GM19452 (cell line): ENCODE results near the gene RPS27.
"Not testable (repeated sequence)": the region's sequence is repeated elsewhere in the genome, so short reads cannot be mapped to it uniquely, and the experiment has no call there.

Source experiments
- ATAC-seq: cut with Tn5 transposase; IDR thresholded peaks from one replicate; pipeline ENCODE4 v1.9.1; 2021; ENCODE audit not compliant: unreplicated experiment

RPS27 gene

DNA sequence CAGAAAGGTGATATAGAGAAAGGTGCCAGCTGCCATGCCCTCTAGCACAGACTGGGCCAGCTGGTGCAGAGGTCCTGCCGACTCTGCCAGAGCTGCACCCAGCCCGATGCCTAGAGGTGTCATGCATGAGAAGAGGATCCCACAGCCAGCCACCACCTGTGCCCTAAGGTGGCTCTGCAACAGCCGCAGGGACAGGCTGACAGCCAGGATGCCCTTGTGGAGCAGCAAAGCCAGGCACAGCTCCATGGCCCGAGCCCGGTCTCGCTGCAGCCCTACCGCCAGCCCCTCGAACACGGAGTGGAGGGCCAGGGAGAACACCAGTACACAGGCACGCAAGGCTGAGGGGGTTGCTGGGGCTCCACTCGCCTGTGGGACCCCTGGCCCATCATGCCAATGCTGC, 30.4 kb upstream of the RPS27 start:
- ATAC-seq = no peak

DNA sequence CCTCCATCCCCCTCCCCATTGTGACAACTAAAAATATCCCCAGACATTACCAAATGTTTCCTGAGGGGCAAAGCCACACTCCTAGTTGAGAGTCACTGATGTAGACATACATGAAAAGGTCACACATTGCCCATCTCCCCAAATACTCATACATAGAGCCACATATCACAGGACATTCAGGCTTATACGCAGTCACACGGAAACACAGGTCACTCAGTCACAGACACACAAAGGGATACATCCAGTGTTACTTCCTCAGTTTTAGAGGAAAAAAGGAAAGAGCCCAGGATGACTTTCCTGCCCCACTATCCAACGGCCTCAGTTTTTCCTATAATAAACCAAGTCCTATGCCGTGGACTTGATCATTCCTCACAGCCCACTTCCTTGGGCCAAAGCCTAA, 29.1 kb upstream of the RPS27 start:
- ATAC-seq = no peak

GRCh38 chr1:153962088-153963029, 28.2 kb upstream of the RPS27 start:
- no peak for ATAC-seq

DNA sequence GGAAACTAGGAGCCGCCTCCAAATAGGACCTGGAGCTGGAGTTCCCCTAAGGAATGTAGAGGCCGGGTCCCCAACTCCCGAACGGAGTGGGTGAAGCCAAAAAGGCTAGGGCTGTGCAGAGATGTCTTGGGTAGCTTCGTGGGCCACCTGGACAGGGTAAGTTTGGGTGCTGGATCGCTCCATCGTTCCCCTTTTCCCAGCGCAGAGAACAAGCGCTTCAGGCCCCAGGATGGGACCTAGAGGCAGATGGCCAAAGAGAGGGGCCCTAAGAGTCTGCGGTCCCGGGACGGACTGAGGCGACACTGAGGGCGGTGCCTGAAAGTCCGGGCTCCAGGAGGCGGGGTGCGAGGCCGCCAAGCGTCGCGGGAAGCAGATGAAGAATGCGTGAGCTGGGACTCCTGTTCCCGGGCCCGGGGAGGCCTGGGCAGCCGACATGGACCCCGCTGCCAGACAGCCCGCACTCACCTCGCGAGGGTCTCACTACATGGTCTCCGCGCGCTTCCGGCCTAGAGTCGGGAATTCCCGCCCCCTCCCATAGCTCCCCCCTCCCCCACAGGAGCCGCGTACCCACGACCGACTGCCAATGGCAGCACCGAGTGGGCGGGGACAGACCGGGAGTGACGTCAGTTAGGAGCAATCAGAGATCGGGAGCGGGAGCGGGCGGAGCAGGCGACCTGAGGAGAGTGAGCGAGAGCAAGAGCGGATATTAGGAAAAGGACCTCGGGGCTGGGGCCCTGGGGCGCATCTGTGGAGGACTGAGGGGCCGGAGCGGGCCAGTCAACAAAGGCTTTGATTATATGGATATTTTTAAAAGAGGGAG, 27.3 kb upstream of the RPS27 start, which contains the start of gene SLC39A1:
Gene SLC39A1 (minus strand): TSS at position 508 of the 820 bp plus-strand sequence. CDS start 822 bp downstream, outside the sequence.
- peak; percentile 45 for ATAC-seq

- ATAC-seq = no peak
These were observed 26.7 kb upstream of the RPS27 start for GRCh38 chr1:153963850-153964331.

GRCh38 chr1:153967107-153967999, 23.2 kb upstream of the RPS27 start, which contains the start of gene CREB3L4:
Gene CREB3L4 (plus strand): TSS chr1:153967902. CDS start chr1:153968526, 624 bp downstream.
- peak; percentile 68 for ATAC-seq

- no peak for ATAC-seq
These were observed 22.6 kb upstream of the RPS27 start for GRCh38 chr1:153968000-153968363.

- ATAC-seq = no peak
These were observed 22.2 kb upstream of the RPS27 start for GRCh38 chr1:153968408-153968807.

DNA sequence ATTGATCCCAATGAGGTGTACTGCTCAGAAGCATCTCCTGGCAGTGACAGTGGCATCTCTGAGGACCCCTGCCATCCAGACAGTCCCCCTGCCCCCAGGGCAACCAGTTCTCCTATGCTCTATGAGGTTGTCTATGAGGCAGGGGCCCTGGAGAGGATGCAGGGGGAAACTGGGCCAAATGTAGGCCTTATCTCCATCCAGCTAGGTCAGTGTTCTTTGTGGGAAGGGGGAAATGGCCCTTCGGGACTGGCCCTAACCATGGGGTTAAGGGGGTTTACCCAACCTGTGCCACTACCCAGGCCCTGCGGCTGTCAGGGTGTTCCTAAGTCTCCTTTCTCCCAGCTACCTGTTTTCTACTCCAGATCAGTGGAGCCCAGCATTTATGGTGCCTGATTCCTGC, 21.6 kb upstream of the RPS27 start:
- ATAC-seq = no peak

GRCh38 chr1:153970346-153970745, 20.2 kb upstream of the RPS27 start:
- no peak for ATAC-seq

DNA sequence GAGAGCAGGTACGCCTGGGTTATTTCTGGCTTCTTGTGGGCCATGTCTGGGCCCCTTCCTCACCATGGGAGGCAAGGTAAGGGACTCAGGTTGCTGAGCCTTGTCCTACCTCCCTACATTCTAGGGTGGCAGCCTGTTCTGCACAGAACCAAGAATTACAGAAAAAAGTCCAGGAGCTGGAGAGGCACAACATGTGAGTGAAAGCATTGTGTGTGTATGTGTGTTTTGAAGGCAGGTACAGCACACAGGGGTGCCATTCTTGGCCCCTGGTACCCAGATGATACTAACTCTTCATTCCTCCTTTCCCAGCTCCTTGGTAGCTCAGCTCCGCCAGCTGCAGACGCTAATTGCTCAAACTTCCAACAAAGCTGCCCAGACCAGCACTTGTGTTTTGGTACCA, 17.5 kb upstream of the RPS27 start:
- no peak for ATAC-seq

DNA sequence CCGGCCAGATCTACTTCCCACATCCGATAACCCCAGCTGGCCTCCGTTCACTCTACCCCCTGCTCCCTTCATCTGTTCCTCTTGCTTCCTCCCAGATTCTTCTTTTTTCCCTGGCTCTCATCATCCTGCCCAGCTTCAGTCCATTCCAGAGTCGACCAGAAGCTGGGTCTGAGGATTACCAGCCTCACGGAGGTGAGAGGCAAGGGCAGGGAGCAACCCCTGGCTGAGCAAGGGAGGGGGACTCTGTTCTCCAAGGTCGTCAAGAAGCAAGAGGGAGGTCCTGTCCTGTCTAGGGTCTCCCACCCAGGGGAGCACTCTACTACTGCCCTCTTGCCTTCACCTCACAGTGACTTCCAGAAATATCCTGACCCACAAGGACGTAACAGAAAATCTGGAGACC, 17.0 kb upstream of the RPS27 start:
- no peak for ATAC-seq

GRCh38 chr1:153976819-153977249, 13.7 kb upstream of the RPS27 start:
- ATAC-seq = no peak

- peak; percentile 81 for ATAC-seq
These were observed 13.0 kb upstream of the RPS27 start, which contains the start of gene JTB for GRCh38 chr1:153977250-153978240. Gene JTB (minus strand): TSS chr1:153977674. CDS start chr1:153977252, 422 bp downstream.

DNA sequence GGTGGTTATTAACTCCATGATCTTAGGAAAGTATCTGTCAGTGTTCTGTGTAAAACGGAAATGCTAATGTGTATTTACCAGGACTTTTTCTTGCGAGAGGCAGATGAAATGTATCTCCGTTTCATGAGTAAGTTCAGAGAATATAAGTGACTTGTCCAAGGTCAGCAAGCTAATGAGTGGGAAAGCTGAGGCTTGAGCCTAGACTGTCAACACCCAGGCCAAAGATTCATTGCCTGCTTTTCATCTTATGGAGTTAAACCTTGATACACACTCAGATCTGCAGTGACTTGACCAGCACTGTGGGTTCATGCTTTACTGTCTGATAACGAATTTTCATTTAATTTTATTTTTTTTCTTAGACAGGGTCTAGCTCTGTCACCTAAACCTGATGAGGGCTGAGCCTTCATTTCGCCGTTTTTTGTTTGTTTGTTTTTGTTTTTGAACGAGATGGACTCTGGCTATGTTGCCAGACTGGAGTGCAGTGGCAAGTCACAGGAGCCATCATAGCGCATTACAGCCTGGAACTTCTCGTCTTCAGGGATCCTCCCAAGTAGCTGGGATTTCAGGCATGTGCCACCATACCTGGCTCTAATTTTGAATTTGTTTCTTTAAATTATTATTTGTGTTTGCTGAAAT, 12.2 kb upstream of the RPS27 start:
- ATAC-seq = no peak

DNA sequence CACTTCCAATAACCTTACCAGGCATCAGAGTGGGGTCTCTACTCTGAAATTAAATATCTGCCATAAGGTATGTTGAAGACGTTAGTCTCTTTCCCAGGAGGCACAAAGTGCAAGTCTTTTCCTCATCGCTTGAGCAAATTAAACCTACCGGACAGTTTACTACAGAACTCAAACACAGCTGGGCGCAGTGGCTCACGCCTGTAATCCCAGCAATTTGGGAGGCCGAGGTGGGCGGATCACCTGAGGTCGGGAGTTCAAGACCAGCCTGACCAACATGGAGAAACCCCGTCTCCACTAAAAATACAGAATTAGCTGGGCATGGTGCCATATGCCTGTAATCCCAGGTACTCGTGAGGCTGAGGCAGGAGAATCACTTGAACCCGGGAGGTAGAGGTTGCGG, 11.5 kb upstream of the RPS27 start:
- ATAC-seq = not testable (repeated sequence)

DNA sequence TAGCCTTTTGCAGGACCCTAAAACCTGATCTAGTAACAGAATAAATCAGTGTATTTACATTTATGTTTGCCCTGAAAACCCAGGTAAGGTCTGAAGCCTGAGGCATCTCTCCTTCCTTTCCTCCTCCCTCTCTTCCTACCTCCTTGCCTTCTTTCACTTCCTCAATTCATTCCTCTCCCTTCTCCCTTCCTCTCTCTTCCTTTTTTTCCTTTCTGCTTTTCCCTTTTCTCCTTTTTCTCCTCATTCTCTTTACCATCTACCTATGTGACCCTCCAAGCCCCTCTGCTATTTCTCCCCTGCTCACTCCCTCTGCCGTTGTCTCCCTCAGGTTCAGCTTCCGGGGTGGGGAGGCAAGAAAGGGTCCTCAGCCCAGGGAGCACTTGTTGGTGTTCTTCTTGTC, 8.8 kb upstream of the RPS27 start:
- not testable (repeated sequence) for ATAC-seq

DNA sequence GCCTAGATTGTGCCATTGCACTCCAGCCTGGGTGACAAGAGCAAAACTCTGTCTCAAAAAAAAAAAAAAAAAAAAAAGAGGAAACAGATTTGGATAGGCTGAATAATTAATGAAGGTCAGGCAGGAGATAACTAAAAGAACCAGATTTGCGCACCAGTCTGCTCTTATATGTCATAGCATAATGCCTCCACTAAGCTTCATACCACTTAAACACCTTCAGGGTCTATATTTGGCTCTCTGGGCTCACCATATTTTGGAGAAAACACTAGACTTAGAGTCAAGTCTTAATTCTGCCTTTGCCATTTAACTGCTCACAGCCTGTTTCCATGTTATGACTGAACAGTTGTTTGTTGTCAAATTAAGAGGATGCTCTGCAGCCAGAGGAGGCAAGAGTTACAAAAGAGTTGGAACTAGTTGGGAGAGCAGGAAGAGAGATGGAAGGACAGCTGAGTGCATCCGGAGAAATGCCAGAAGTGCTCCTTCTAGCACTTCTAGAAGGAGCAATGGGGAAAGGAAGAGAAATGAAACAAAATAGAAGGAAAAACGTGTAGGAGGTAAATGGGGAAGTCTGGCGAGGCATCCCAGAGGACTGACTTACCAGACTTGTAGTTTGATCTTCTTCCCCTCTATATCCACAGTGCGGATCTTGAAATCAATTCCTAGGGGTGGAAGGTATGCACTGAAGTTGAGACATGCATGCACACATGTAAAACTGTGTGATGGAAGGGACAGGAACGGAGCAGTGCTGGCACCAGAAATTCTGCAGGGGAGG, 6.3 kb upstream of the RPS27 start:
- no peak for ATAC-seq
